Glutamatergic neuron (in vitro differentiated cells): ENCODE measurements around the gene DPF3. TPM values are rescaled to one million over a fixed set of nuclear protein-coding genes. Genes with fewer than 3 reads are reported as not detected.

ENCODE experiments used
- DNase-seq: peaks from one replicate; pipeline ENCODE4 v3.0.0; 2022
- H3K27ac Mint-ChIP-seq: one replicate; pipeline ENCODE4 v1.8.0; 2020; ENCODE audit warnings: mild to moderate bottlenecking, mixed read lengths, inconsistent platforms; ENCODE audit not compliant: unreplicated experiment
- H3K27me3 Mint-ChIP-seq: one replicate; pipeline ENCODE4 v1.8.0; 2020; ENCODE audit warnings: mild to moderate bottlenecking, moderate library complexity, mixed read lengths, inconsistent platforms; ENCODE audit not compliant: unreplicated experiment
- H3K36me3 Mint-ChIP-seq: one replicate; pipeline ENCODE4 v1.8.0; 2020; ENCODE audit warnings: mild to moderate bottlenecking, mixed read lengths, inconsistent platforms; ENCODE audit not compliant: unreplicated experiment
- H3K4me1 Mint-ChIP-seq: one replicate; pipeline ENCODE4 v1.8.0; 2020; ENCODE audit warnings: mild to moderate bottlenecking, low read depth, mixed read lengths, inconsistent platforms; ENCODE audit not compliant: unreplicated experiment
- H3K4me3 Mint-ChIP-seq: one replicate; pipeline ENCODE4 v1.8.0; 2020; ENCODE audit warnings: mild to moderate bottlenecking, mixed read lengths, inconsistent platforms; ENCODE audit not compliant: unreplicated experiment
- H3K9me3 Mint-ChIP-seq: one replicate; pipeline ENCODE4 v1.8.0; 2020; ENCODE audit warnings: mild to moderate bottlenecking, moderate library complexity, mixed read lengths, inconsistent platforms; ENCODE audit not compliant: unreplicated experiment
- total RNA-seq: library from RNA; stranded (reverse); fragmentation: NEBNext Ultra II Directional; extraction: Animal tissue kit (Norgen Biotek cat#: 25700); gene quantifications from one replicate; pipeline ENCODE4 v1.2.1, GENCODE V29; 2021; ENCODE audit not compliant: unreplicated experiment
- TF ChIP-seq, protein P1 (sequence below): fragments of 200-600 bp; sonication (generic); IDR thresholded peaks from one replicate; pipeline ENCODE4 v1.5.0; 2021; ENCODE audit not compliant: partially characterized antibody, unreplicated experiment

The DPF3 gene
- total RNA-seq, 1 donor from 2014 or later = 13.7 TPM

DNA sequence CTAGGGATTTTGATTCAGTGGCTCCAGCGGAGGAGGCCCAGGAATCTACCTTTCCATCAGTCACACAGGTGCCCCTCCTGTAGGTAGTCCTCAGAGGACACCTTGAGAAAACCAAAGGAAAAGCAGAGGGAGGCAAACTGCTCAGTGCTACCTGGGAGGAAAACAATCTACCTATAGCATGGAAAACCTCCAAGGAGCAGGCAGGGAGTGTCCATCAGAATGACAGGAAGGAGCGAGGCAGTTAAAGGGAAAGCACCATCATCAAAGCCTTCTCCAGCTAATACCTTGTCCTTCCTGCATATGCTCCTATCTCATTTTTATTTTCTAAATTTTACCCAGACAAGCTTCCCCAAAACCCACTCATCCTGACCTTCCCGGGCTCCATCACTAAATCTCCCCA lies 25.4 kb downstream of the DPF3 start:
- Mint-ChIP-seq H3K9me3 (no peaks in the 10 kb centered on the region), H3K4me3 (no peak overlapping the region), H3K4me1 (no peaks in the 10 kb centered on the region), H3K27ac (no peak overlapping the region), H3K36me3 (no peaks in the 10 kb centered on the region), H3K27me3 (no peaks in the 10 kb centered on the region)
- DNase-seq = no peak
- TF ChIP-seq, protein P1, sequence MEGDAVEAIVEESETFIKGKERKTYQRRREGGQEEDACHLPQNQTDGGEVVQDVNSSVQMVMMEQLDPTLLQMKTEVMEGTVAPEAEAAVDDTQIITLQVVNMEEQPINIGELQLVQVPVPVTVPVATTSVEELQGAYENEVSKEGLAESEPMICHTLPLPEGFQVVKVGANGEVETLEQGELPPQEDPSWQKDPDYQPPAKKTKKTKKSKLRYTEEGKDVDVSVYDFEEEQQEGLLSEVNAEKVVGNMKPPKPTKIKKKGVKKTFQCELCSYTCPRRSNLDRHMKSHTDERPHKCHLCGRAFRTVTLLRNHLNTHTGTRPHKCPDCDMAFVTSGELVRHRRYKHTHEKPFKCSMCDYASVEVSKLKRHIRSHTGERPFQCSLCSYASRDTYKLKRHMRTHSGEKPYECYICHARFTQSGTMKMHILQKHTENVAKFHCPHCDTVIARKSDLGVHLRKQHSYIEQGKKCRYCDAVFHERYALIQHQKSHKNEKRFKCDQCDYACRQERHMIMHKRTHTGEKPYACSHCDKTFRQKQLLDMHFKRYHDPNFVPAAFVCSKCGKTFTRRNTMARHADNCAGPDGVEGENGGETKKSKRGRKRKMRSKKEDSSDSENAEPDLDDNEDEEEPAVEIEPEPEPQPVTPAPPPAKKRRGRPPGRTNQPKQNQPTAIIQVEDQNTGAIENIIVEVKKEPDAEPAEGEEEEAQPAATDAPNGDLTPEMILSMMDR = no peak

DNA sequence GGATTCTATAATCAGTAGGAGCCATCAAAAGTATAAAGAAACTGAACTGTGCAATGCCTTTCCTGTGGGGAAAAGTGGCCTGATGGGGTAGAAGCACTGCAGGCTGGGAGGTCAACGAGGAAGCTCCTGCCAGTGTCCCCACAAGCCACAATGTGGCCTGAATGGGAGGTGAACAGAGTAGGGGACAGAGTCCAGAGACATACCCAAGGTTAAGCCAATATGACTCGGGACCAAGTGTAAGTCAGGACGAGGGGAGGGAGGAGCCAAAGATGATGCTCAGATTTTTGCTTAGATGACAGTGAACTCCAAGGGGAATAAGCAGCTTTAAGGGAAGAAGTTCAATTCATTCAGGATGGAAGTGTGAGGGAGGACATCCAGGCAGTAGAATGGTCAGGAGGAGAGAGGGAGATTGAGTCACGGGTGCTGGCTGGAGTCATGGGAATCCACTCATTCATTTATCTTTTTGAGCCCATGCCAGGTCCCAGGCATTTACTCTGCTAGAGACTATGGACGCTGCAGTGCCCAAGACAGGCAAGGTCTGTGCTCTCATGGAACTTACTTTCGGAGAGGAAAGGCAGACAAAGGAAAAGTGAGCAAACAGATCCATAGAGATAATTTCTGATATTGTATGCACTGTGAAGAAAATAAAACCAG lies 29.1 kb downstream of the DPF3 start:
- no peaks in the 10 kb centered on the region for H3K36me3 Mint-ChIP-seq
- no peak overlapping the region for H3K27ac Mint-ChIP-seq
- no peaks in the 10 kb centered on the region for H3K27me3 Mint-ChIP-seq
- peaks cover 5% of the 10 kb centered on the region for H3K4me1 Mint-ChIP-seq
- TF ChIP-seq, protein P1 = no peak
- H3K4me3 Mint-ChIP-seq = no peak overlapping the region
- no peak for DNase-seq
- H3K9me3 Mint-ChIP-seq = no peaks in the 10 kb centered on the region

DNA sequence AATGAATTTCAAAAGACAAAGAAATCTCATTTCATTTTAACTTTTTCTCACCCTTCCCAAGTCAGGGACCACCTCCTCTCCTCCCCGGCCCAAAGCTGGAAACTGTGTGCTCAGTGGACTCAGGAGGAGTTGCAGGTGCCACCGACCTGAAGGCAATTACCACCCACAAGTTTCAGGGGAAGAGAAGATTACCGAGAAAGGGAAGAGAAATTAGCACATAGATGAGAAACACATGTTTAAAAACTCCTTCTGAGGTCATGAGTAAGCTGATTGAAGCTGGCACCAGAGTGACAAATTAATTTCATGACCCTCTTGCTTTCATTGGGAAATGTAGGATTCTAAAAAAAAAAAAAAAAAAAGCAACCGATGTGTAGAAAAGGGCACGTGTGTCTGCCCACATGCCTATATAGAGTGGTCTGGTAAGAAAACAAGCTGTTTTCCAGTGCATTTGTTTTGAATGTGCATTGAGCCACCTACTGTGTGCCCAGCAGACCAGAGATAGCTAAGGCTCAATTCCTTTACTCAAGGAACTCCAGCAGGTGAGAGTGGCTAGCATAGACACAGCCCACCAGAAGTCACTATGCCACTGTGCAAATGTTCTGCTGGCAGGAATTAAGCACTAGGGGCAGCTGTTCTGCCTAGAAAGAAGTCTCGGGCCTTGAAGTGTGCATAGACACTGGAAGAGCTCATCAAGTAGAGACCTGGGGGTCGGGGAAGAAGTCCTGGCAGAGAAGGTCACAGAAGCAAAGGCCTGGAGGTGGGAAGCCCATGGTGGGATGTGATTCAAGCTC lies 30.5 kb downstream of the DPF3 start:
- Mint-ChIP-seq H3K27ac (no peak overlapping the region), H3K27me3 (no peaks in the 10 kb centered on the region), H3K9me3 (no peaks in the 10 kb centered on the region), H3K36me3 (no peaks in the 10 kb centered on the region), H3K4me3 (no peak overlapping the region), H3K4me1 (peaks cover 5% of the 10 kb centered on the region)
- DNase-seq = no peak
- TF ChIP-seq, protein P1 = no peak

DNA sequence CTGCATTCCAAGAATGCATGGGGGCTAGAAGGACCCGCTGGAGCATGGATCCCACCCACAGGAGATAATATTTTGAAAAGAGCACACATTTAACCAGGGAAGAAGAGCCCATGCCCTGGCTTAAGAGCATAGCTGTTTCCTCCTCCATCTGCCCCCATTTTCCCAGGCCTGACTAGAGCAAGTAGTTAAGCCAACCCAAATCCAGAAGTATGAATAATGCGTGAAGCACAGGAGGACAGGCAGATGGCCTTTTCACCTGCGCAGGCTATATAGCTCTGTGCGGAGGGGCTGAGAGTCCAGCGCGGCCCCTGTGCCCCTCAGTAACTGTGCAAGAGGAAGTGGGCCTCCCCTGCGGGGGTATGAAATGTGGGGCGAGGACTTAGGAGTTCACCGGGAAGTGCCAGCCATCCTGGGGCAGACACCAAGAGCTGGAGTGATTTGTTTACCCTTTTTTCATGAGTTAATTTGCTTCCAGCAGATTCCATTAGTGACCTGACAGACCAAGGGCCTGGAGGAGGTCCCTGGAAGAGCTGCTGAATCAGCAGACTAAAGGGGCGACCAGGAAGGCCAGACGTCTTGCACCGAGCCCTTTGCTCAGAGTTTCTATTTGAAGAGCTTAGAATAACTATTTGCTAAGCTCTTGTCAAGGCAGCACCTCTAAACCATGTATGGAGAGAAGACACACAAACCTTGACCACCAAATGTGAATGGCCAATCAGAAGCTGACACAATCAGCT lies 37.2 kb downstream of the DPF3 start:
- no peaks in the 10 kb centered on the region for H3K27me3 Mint-ChIP-seq
- no peaks in the 10 kb centered on the region for H3K9me3 Mint-ChIP-seq
- no peak overlapping the region for H3K27ac Mint-ChIP-seq
- H3K4me1 Mint-ChIP-seq = peaks cover 10% of the 10 kb centered on the region
- TF ChIP-seq, protein P1 = no peak
- peaks cover 5% of the 10 kb centered on the region for H3K36me3 Mint-ChIP-seq
- H3K4me3 Mint-ChIP-seq = no peak overlapping the region
- DNase-seq = no peak
